NCI-H2227 treated with DMSO at 0.1 percent for 48 hours (cell line): Measurements from ENCODE around the gene DIPK1B.

Source experiments
- DNase-seq: peaks from one replicate; lab custom pipeline; 2025; lab: John Stamatoyannopoulos, UW

The DIPK1B gene

GRCh38 chr9:136720251-136720897, 8.0 kb downstream of the DIPK1B start:
- DNase-seq = peak; percentile 40

GRCh38 chr9:136720898-136721338, 8.5 kb downstream of the DIPK1B start:
- no peak for DNase-seq

GRCh38 chr9:136721339-136722092, 9.1 kb downstream of the DIPK1B start:
- no peak for DNase-seq

GRCh38 chr9:136722093-136722968, 10.0 kb downstream of the DIPK1B start:
- no peak for DNase-seq

- no peak for DNase-seq
Observed at GRCh38 chr9:136722969-136723356, 10.6 kb downstream of the DIPK1B start.

- DNase-seq = no peak
Observed at GRCh38 chr9:136723362-136723976, 11.1 kb downstream of the DIPK1B start.

- no peak for DNase-seq
Observed at GRCh38 chr9:136723989-136724388, 11.6 kb downstream of the DIPK1B start.

GRCh38 chr9:136724772-136725171, 12.4 kb downstream of the DIPK1B start:
- no peak for DNase-seq

- DNase-seq = no peak
Observed at GRCh38 chr9:136725612-136726011, 13.2 kb downstream of the DIPK1B start.

GRCh38 chr9:136726118-136726517, 13.7 kb downstream of the DIPK1B start:
- no peak for DNase-seq

- no peak for DNase-seq
Observed at GRCh38 chr9:136726631-136727191, 14.3 kb downstream of the DIPK1B start.

GRCh38 chr9:136728080-136728547, 15.7 kb downstream of the DIPK1B start:
- peak; percentile 54 for DNase-seq

- no peak for DNase-seq
Observed at GRCh38 chr9:136728548-136729123, 16.3 kb downstream of the DIPK1B start.

GRCh38 chr9:136729144-136729543, 16.8 kb downstream of the DIPK1B start:
- DNase-seq = no peak

GRCh38 chr9:136729926-136730325, 17.6 kb downstream of the DIPK1B start:
- DNase-seq = no peak

GRCh38 chr9:136732444-136733178, 20.2 kb downstream of the DIPK1B start:
- no peak for DNase-seq

- DNase-seq = no peak
Observed at GRCh38 chr9:136733611-136734010, 21.2 kb downstream of the DIPK1B start.

GRCh38 chr9:136734837-136735496, 22.6 kb downstream of the DIPK1B start:
- DNase-seq = no peak

- DNase-seq = no peak
Observed at GRCh38 chr9:136735812-136736480, 23.6 kb downstream of the DIPK1B start.
